DND-41 (cell line): ENCODE results near the gene NOS2.

Experiments used
- CTCF ChIP-seq: IDR thresholded peaks from 2 replicates; pipeline ENCODE4 v1.5.1; 2012; ENCODE audit warnings: borderline replicate concordance, low read length, moderate library complexity, mild to moderate bottlenecking; ENCODE audit not compliant: poor library complexity, severe bottlenecking; ENCODE audit errors: extremely low read depth
- EZH2 ChIP-seq: IDR thresholded peaks from 3 replicates; pipeline ENCODE4 v1.6.1; 2012; ENCODE audit warnings: borderline replicate concordance, low read depth, mild to moderate bottlenecking, moderate library complexity, low read length, inconsistent platforms; ENCODE audit not compliant: severe bottlenecking

GRCh38 chr17:27733773-27734172, 66.6 kb downstream of the NOS2 start:
- TF ChIP-seq CTCF (no peak), EZH2 (no peak)
